Skeletal muscle satellite cell (primary cell): Measurements from ENCODE around the gene MGMT.
A peak's percentile ranks its signal among the peaks of the same experiment; 100 is the strongest.

Source experiments
- H3K27me3 ChIP-seq: 2 replicates; pipeline ENCODE4 v1.7.0; 2013; ENCODE audit warnings: low read length; ENCODE audit not compliant: control insufficient read depth, insufficient read depth
- H3K36me3 ChIP-seq: 2 replicates; pipeline ENCODE4 v1.7.0; 2013; ENCODE audit warnings: mild to moderate bottlenecking, control low read depth, low read length; ENCODE audit not compliant: insufficient read depth
- H3K4me1 ChIP-seq: 2 replicates; pipeline ENCODE4 v1.7.0; 2013; ENCODE audit warnings: low read length; ENCODE audit not compliant: control insufficient read depth, insufficient read depth
- H3K4me2 ChIP-seq: 2 replicates; pipeline ENCODE4 v1.7.0; 2013; ENCODE audit warnings: mild to moderate bottlenecking, low read length
- H3K4me3 ChIP-seq: 2 replicates; pipeline ENCODE4 v1.7.0; 2013; ENCODE audit warnings: low read length
- H3K9ac ChIP-seq: 2 replicates; pipeline ENCODE4 v1.7.0; 2013; ENCODE audit warnings: mild to moderate bottlenecking, low read depth, low read length, moderate library complexity
- H3K9me3 ChIP-seq: replicated peaks from 2 replicates; pipeline ENCODE4 v1.7.0; 2013; ENCODE audit warnings: mild to moderate bottlenecking, control low read depth, low read length

The MGMT gene

DNA sequence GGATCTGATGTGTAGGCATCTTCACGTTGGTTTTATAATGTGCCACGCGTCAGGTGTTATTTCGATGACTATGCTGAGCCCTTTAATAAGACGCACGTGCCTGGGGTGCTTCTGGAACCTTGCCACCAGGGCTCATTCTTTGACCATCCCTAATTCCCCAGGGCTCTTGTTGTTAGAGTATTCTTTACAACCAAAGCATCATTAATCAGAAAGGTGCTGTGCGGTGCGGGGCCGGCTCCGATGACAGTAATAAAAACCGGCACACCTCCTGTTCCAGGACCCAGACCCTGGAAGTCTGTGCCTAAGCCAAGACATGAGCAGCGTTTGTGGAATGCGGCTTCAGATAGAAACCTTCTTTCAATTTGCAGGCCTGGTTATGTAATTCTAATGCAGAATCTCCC lies 58.4 kb downstream of the MGMT start:
- peaks cover 17% of the 10 kb centered on the region for H3K4me1 ChIP-seq
- no peaks in the 10 kb centered on the region for H3K9me3 ChIP-seq
- peak overlapping the region; percentile 40 for H3K4me3 ChIP-seq
- no peak overlapping the region for H3K9ac ChIP-seq
- H3K4me2 ChIP-seq, result peak overlapping the region; percentile 73
- H3K27me3 ChIP-seq, result no peaks in the 10 kb centered on the region
- H3K36me3 ChIP-seq, result no peaks in the 10 kb centered on the region

DNA sequence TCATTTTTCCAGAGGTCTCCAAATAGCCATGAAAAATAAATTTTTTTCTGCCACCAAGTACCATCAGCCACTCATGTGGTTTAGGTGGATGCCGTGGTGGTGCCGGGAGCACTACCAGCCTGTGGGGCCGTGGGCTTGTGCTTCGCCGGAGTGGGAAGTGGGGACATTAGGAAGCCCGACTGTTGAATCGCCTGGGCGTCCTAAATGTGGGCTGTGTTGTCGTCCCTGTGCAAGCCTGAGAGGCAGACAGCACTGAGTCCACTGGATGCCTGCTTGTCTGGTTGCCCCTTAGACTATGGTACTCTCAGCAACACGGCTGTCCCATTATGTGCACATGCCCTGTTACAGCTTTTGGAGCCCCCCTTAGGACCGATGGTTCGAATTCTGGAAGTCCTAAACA lies 59.9 kb downstream of the MGMT start:
- no peaks in the 10 kb centered on the region for H3K36me3 ChIP-seq
- H3K27me3 ChIP-seq, result no peaks in the 10 kb centered on the region
- no peaks in the 10 kb centered on the region for H3K9me3 ChIP-seq
- H3K4me2 ChIP-seq, result no peak overlapping the region
- H3K9ac ChIP-seq, result no peak overlapping the region
- H3K4me1 ChIP-seq, result peaks cover 23% of the 10 kb centered on the region
- no peak overlapping the region for H3K4me3 ChIP-seq

DNA sequence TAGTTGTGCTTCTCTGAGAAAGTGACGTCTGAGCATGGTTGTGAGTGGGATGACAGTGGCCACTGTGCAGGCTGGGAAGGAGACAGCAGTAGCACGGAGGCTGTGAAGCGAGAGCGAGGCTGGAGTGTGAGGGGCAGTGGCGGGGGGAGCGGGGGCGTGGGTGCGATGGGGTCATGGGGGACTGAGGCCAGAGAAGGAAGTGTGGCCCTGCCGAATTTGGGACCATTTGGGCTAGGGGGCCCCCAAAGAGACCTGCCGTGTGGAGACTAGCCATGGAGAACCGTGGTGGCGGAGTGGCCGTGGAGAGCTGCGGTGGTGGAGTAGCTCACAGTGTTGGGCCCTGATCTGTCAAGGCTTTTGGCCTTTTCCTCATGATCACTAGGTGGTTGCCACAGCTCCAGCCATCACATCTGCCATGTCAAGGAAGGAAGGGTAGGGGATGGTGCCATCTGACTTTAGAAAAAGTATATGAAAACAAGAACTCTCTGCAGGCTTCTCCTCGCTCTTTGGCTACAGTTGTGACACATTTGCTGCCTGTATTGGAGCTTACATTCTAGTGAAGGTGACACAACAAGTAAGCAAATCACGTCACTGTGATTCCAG lies 61.4 kb downstream of the MGMT start:
- no peaks in the 10 kb centered on the region for H3K27me3 ChIP-seq
- no peak overlapping the region for H3K9ac ChIP-seq
- no peaks in the 10 kb centered on the region for H3K9me3 ChIP-seq
- peaks cover 37% of the 10 kb centered on the region for H3K4me1 ChIP-seq
- H3K4me2 ChIP-seq, result no peak overlapping the region
- H3K4me3 ChIP-seq, result no peak overlapping the region
- no peaks in the 10 kb centered on the region for H3K36me3 ChIP-seq

DNA sequence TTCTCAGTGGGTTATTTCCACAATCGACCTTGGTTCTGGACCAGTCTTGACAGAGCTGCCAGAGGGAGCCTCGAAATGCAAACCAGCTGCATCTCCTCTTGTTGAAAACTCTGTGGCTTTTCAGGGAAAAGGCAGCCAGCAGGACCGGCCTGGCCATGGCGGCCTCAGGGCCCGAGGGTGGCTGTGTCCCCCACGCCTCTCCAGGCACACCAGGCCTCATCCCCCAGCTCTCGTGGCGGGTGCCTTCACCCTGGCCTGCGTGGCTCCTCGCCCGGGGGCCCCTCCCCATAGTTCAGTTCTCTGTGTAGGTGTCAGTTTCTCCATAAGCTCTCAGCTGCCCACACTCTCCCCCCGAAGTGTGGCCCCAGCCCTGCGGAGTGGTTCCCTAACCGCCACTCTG lies 63.5 kb downstream of the MGMT start:
- Histone ChIP-seq H3K27me3 (no peaks in the 10 kb centered on the region), H3K36me3 (no peaks in the 10 kb centered on the region), H3K4me1 (peaks cover 32% of the 10 kb centered on the region), H3K9me3 (no peaks in the 10 kb centered on the region), H3K4me2 (no peak overlapping the region), H3K9ac (no peak overlapping the region), H3K4me3 (no peak overlapping the region)

DNA sequence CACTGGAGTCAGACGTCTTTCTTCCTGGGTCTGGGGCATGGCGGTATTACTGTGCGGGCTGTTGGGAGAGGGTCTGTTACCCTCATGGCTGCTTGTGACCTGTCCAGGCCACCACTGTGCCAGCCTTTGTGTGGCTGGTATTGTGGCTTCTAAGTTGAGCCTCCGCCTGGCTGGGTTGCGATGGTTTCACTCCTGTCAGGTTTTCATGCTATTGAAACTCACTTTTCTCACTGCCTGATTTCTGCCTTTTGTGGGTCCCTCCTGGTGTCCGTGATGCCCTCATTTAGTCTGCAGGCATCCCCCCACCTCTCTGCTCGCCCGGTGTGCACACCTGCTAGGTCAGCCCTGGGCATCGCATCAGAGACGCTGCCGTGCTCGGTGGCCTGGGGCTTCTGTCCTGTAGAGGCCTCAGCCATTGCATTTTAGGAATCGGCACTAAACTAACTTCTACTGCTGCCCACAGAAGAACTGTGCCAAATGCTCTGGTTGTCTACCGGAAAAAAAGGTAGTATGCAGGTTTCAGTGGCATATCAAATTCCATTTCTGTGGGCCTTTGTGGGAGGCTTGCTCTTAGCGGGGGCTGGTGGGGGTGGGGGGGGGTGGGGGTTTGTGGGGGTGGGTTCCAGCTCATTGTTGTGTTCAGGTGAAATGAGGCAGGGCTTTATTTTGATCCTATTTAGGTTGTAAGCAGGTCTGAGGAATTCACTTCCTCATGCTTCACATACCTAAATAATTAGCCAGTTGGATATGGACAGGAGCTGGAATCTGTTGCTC lies 64.3 kb downstream of the MGMT start:
- Histone ChIP-seq H3K9me3 (no peaks in the 10 kb centered on the region), H3K9ac (no peak overlapping the region)

DNA sequence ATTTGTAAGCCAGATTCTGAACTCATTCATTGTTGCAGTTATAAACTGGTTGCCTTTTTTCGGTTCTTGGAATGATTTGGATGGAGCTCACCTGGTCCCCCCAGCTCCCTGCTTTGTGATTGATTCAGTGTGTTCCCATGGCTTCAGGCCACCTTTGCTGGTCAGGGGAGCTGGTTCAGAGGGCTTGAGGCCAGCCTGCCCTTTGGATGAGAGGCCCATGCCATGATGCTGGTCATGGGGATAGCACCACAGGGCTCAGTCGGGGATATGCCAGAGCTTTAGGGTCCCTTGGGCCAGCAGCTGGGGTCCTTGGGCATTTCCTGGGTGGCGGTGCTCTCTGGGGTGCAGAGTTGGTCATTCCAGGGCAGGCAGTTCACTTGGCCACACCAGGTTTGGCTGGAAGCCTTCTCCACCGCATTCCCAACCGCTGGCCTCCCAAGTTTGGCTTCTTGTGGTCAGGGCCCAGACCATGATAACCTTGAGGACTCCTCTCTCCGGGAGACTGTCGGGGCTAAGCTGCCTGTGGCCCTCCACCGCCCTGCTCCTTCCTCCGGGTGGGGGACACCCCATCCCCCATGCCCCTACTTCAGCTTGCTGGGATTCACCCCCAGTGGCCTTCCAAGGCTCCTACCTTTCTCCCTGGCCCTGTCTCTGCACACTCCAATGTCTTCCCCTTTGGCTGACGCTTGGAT lies 65.1 kb downstream of the MGMT start:
- no peaks in the 10 kb centered on the region for H3K36me3 ChIP-seq
- H3K27me3 ChIP-seq, result no peaks in the 10 kb centered on the region
- H3K9me3 ChIP-seq, result no peaks in the 10 kb centered on the region
- H3K4me1 ChIP-seq, result peaks cover 27% of the 10 kb centered on the region
- no peak overlapping the region for H3K9ac ChIP-seq
- H3K4me2 ChIP-seq, result peak overlapping the region; percentile 70
- H3K4me3 ChIP-seq, result peak overlapping the region; percentile 34

More for the DNA sequence above, 64.3 kb downstream of the MGMT start:
- Histone ChIP-seq H3K4me3 (no peak overlapping the region), H3K4me1 (peaks cover 27% of the 10 kb centered on the region), H3K36me3 (no peaks in the 10 kb centered on the region), H3K4me2 (no peak overlapping the region), H3K27me3 (no peaks in the 10 kb centered on the region)

DNA sequence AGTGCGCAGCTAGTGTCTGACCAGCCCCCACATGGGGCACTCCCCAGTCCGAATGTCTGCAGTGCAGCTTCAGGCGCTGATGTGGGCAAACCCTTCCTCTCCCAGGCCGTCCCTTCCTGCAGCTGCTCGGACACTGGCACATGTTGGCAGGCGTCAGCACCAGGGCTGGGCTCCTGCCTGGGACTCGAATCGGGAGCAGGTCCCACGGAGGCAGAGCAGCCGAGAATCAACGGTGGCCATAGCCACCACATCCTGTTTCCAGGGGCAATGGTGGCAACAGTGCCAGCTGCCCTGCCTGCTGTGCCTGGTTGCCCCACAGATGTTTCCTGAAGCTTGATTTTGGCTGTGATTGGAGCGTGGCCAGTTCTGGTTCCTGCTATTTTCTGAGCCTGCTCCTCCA lies 65.8 kb downstream of the MGMT start:
- H3K9ac ChIP-seq, result no peak overlapping the region
- no peaks in the 10 kb centered on the region for H3K27me3 ChIP-seq
- peaks cover 25% of the 10 kb centered on the region for H3K4me1 ChIP-seq
- no peaks in the 10 kb centered on the region for H3K36me3 ChIP-seq
- H3K9me3 ChIP-seq, result no peaks in the 10 kb centered on the region
- no peak overlapping the region for H3K4me3 ChIP-seq
- H3K4me2 ChIP-seq, result peak overlapping the region; percentile 39

DNA sequence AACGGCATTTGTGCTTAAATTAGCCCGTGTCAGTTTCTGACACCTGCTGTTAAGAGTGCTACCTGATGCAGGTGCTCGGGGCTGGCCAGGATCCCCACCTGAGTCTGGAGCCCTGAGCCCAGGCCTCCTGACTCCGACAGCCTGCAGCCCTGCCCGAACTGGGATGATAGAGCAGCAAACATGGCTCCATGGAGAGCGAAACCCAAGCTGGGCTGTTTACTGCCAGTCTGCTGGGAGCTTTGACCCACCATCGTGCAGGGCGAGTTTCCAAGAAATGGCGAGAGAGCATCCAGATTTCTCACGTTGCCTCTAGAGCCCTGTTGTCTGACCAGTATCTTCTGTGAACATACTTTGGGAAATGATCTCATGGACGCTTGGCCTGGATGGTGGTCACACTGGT lies 66.2 kb downstream of the MGMT start:
- peaks cover 20% of the 10 kb centered on the region for H3K4me1 ChIP-seq
- H3K9me3 ChIP-seq, result no peaks in the 10 kb centered on the region
- no peak overlapping the region for H3K9ac ChIP-seq
- H3K4me2 ChIP-seq, result peak overlapping the region; percentile 39
- H3K4me3 ChIP-seq, result no peak overlapping the region
- H3K27me3 ChIP-seq, result no peaks in the 10 kb centered on the region
- no peaks in the 10 kb centered on the region for H3K36me3 ChIP-seq

DNA sequence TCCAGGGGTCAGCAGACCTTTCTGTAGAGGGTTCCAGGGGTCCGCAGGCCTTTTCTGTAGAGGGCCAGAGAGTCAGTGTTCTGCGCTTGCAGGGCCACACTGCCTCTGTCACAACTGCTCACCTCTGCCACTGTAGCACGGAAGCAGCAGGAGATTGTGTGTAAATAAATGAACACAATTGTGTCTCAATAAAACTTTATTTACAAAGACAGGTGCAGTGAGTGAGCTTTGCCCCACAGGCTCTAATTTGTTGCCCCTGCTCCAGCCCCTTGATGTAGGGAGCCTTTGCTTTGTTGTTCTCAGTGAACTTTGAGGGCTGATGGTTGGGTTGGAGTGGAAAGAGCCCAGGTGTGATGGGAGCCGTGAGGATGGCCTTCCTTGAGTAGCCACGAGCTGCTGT lies 67.8 kb downstream of the MGMT start:
- Histone ChIP-seq H3K4me2 (no peak overlapping the region), H3K9me3 (no peaks in the 10 kb centered on the region), H3K9ac (no peak overlapping the region), H3K36me3 (no peaks in the 10 kb centered on the region), H3K4me1 (peaks cover 20% of the 10 kb centered on the region), H3K4me3 (no peak overlapping the region), H3K27me3 (no peaks in the 10 kb centered on the region)

DNA sequence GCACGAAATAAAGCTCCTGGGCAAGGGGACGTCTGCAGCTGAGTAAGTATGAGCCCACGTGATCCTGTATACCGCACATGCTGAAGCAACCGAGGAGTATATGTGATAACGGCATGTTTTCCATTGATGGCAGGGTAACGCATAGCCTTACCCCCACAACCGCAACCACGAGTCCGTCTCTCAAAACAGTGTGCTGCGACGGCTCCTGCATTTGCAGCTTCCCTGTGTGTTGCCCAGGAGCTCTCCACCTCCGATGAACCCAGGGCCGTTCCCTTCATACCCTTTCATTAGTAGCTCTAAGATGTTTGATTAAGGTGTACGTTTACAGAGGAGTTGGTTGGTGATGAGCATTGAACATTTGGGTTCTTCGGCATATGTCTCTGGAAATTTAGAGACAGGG lies 69.3 kb downstream of the MGMT start:
- H3K9me3 ChIP-seq, result no peaks in the 10 kb centered on the region
- no peak overlapping the region for H3K9ac ChIP-seq
- H3K4me1 ChIP-seq, result peaks cover 19% of the 10 kb centered on the region
- H3K4me3 ChIP-seq, result no peak overlapping the region
- no peaks in the 10 kb centered on the region for H3K36me3 ChIP-seq
- no peaks in the 10 kb centered on the region for H3K27me3 ChIP-seq
- no peak overlapping the region for H3K4me2 ChIP-seq

DNA sequence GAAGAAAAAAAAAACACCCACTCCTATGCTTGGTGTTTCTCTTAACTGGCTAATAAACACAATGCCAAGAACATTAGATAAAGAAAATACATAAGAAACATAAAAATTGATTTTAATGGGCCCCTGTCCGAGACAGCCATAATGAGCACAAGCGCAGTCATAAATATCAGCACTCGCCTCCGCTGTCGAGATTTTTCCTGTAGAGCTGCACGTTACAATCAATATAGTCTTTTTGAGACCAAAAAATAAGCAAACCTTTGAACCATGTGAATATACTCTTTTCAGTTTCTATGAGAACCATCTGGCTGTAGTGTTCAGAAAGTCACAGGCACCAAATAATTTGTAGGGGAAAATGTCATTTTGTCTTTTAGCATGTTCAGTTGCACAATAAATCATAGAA lies 70.1 kb downstream of the MGMT start:
- Histone ChIP-seq H3K4me2 (no peak overlapping the region), H3K36me3 (no peaks in the 10 kb centered on the region), H3K27me3 (no peaks in the 10 kb centered on the region), H3K4me1 (peaks cover 12% of the 10 kb centered on the region), H3K9me3 (no peaks in the 10 kb centered on the region), H3K4me3 (no peak overlapping the region), H3K9ac (no peak overlapping the region)
